Dedifferentiated amniotic fluid mesenchymal stem cell (primary cell): ENCODE data around the gene YIF1B.
"Not testable (repeated sequence)": the region's sequence is repeated elsewhere in the genome, so short reads cannot be mapped to it uniquely, and the experiment has no call there.

Source experiments
- DNase-seq: peaks from one replicate; pipeline ENCODE4 v3.0.0-alpha.2; 2016; ENCODE audit errors: extremely low spot score

Gene YIF1B

GRCh38 chr19:38274739-38275138 lies 41.0 kb downstream of the YIF1B start:
- no peak for DNase-seq

- no peak for DNase-seq
Measured at GRCh38 chr19:38273499-38273898, 42.2 kb downstream of the YIF1B start.

- DNase-seq, result no peak
Measured at GRCh38 chr19:38270587-38271167, 45.1 kb downstream of the YIF1B start.

GRCh38 chr19:38268539-38268938 lies 47.2 kb downstream of the YIF1B start:
- no peak for DNase-seq

GRCh38 chr19:38267761-38268483 lies 47.8 kb downstream of the YIF1B start:
- DNase-seq, result no peak

GRCh38 chr19:38266981-38267597 lies 48.7 kb downstream of the YIF1B start:
- DNase-seq, result peak; percentile 30

GRCh38 chr19:38265921-38266429 lies 49.8 kb downstream of the YIF1B start:
- no peak for DNase-seq

- DNase-seq, result no peak
Measured at GRCh38 chr19:38265213-38265861, 50.4 kb downstream of the YIF1B start.

- no peak for DNase-seq
Measured at GRCh38 chr19:38264486-38265212, 51.1 kb downstream of the YIF1B start, which contains the start of gene SPINT2. SPINT2 (plus strand) TSS chr19:38264573; CDS start chr19:38264893, 320 bp downstream.

GRCh38 chr19:38263689-38264485 lies 51.9 kb downstream of the YIF1B start:
- DNase-seq, result no peak

- no peak for DNase-seq
Measured at GRCh38 chr19:38262585-38263268, 53.0 kb downstream of the YIF1B start.

- DNase-seq, result not testable (repeated sequence)
Measured at GRCh38 chr19:38261942-38262341, 53.8 kb downstream of the YIF1B start.

GRCh38 chr19:38255383-38256014 lies 60.2 kb downstream of the YIF1B start:
- DNase-seq, result no peak

- no peak for DNase-seq
Measured at GRCh38 chr19:38253788-38254187, 62.0 kb downstream of the YIF1B start.
